GM21367 (cell line): ENCODE results near the gene FIGLA.

Source experiments
- ATAC-seq: cut with Tn5 transposase; IDR thresholded peaks from one replicate; pipeline ENCODE4 v1.9.1; 2021; ENCODE audit not compliant: unreplicated experiment

The FIGLA gene

DNA sequence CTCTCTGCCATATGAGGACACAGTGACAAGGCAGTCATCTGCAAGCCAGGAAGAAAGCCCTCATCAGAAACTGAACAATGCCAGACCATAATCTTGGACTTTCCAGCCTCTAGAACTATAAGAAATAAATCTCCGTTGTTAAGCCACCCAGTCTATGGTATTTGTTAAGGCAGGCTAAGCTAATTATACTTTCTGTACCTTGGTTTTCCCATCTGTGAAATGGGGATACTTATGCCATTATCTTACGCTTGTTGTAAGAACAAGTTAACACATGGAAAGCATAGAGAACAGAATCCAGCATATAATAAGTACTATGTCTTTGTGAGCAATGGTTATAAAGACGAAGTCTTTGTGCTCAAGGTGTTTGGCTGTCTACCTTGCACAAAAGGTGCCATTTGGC is 14.2 kb downstream of the FIGLA start:
- no peak for ATAC-seq

DNA sequence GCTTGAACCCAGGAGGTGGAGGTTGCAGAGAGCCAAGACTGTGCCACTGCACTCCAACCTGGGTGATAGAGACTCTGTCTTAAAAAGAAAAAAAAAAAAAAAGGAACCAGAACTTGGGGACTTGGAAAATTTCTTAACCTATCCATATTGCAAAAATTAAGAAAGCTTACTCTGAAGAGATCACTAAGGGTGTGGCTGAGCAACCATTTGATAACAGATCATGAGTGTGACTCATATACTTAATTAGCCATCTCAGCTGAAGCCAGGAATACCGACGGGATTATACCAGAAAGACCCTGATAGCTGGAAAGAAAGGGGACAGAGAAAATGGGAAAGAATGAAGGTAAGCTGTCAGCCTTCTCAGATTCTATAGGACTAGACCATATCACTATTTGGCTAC is 15.3 kb downstream of the FIGLA start:
- no peak for ATAC-seq

DNA sequence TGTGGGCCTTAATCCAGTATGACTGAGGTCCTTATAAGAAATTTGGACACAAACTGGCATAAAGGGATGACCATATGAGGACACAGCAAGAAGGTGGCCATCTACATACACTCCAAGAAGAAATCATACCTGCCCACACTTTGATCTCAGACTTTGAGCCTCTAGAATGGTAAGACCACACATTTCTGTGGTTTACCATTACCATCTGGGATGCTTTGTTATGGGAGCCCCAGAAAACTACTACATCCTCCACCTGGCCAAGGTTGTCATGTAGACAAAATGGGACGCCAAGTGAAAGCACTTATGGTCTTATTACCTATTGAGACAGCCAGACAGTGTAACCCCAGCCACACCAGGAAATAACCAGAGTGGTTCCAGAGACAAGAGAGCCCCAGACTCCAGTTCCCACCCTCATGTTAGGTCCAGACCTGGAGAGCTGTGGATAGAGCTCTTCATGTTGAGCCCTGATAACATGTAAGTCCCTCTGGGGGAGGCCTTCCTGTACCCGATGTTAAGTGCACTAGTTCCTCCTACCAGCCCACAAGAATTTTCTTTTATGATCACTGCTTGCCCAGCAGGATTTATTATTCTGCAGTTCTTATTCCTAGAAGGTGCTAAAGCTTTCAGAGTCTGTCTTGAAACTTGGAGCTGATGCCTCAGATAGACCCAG is 17.8 kb downstream of the FIGLA start:
- ATAC-seq = no peak

DNA sequence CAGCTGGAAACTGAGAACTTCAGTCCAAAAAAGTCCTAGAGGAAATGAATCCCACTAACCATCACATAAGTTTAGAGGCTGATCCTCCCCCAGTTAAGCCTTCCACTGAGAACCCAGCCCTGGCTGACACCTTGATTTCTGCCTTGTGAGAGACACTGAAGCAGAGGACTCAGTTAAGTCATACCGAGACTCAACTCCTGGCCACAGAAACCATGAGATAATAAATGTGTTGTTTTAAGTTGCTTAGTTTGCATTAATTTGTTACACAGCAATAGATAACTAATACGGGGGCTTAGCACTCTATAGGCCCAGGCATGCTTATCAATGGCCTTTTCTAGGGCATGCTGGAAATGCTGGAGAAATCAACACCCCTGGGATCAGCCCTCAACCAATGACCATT is 19.0 kb downstream of the FIGLA start:
- no peak for ATAC-seq

DNA sequence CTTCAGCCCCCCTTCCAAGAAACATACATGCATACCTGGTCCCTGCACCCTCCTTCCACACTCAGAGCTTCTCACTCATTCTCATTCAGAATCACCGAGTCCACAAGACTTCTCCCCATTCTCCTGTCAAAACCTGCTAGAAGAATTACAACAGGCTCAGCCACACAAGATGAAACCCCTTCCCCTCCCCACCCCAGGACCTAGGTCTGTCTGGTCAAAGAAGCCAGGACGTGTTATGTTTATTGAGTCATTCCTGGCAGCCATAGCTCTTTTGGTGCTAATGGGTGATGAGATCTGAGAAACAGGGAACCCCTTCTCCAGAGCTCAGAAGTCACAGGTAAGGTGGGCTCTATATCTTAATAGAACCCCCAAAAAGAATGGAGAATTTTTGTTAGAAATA is 21.0 kb downstream of the FIGLA start:
- ATAC-seq = no peak

DNA sequence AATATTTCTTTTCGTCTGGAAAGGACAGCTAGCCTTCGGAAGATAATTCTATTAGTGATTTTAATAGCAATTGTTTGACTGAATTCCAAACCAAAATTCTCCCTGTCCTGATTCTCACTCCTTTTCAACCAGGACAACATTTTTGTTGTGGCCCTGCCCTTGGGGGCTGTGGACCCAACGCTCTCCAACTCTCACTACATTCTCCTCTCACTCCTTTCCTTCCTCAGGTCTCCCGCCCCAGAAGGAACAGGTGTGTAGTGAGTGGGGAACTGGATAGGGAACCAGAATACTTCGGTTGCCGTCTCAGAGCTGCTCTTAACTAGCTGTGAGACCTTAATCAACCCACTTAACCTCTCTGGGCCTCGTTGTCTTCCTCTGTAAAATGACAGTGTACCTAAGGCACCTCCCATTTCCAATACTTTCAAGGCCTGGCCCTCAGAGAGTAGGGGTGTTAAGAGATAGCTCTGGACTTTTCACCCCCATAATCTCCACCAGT is 21.8 kb downstream of the FIGLA start:
- no peak for ATAC-seq

DNA sequence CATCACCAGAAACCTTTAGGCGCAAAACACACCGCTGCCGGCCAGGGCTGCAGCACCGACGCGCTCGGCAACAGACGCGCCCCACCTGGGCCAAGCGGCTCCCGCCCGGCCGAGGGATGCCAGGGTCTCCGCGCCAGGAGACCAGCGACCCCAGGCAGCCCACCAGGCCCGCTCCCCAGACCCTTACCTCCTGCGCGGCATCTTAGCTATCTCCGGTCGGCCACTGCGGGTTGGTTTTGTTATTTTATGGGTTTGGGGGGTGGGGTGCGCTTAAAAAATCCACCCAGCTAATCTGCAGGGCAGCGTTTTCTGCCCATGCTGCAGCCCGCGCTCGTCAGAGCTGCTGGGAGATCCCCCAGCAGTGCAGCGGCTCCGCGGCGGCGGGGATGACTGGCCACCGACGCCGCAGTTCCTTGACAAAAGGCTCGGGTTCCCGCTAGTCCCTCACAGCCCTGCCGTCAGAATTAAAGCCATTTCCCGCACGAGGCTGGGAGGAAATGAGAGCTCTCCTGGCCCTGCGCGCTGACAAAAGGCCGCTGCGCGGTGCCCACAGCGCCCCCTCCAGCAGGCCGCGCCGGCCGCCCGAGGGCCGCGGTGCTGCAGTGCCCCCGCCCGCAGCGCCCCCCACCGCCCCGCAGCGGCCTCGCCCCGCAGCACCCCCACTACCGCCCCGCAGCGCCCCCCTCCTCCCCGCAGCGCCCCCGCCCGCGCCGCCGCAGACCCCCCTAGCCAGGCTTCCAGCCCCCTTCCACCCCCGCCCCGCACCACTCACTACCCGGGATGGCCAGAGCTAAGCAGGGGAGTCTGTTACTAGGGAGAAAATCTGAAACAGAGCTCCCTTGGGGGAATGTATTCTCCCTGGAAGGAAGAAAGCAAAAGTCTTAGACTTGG is 22.5 kb downstream of the FIGLA start, which contains the start of gene ADD2:
ADD2 (minus strand) TSS at position 502 of the 891 bp plus-strand sequence. CDS start 61,792 bp downstream, outside the sequence.
- no peak for ATAC-seq

DNA sequence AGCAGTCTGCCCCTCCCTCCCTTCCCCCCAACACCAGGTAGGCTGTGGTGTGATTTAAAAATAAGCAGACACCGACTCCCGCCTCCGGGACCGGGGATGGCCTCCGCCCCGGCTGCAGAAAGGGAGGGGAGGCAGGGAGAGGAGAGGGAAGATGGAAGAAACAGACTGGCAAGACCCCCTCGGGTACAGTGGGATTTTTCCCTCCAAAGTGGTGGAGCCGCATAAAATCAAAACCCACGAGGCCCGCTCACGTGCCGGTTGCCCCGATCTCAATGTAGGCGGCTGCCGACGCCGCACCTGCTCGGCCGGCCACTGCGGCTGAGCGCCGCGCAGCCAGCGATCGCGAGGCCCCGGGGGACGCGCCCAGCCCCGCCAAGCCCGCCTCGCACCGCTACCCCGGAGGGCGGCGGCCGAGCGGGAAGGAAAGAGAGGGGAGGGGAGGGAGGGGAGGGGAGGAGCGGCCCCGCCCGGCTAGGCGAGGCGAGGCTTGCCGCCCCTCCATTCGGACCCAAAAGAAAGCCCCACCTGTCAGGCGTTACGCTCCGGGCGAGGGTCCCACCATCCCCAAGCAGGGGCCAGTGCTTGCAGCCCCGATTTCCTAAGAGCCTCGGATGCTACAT is 23.3 kb downstream of the FIGLA start:
- no peak for ATAC-seq

DNA sequence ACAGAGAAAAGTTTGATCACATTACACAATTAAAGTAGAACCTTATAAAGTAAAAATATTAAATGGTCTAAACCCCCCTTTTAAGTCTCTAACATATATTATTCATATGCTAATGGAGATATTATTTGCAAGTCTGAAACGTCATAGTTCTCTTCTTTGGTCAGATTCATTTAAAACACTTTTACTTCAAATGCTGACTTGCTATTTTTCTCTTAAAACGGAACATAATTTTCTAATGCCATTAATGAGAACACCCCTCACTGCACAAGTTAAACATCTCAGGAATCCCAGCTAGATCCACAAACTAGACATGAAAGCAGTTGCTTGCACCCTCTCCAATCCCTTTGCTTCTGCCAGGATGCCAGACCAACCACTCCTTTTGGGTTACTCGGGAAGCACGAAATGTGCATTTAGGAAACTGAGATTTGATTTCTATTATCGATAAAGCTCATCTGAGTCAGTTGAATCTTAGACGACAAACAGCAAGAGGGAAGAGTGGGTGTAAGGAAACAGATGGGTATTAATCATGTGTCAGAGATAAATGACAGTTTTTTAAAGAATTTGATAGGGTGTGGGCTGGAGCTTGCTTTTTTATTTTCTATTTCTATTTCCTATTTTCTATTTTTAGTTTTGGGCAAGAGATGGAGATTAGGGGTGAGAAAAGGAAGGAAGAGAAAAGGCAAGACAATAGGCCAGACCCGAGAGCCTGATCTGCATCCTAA is 23.9 kb downstream of the FIGLA start:
- no peak for ATAC-seq

DNA sequence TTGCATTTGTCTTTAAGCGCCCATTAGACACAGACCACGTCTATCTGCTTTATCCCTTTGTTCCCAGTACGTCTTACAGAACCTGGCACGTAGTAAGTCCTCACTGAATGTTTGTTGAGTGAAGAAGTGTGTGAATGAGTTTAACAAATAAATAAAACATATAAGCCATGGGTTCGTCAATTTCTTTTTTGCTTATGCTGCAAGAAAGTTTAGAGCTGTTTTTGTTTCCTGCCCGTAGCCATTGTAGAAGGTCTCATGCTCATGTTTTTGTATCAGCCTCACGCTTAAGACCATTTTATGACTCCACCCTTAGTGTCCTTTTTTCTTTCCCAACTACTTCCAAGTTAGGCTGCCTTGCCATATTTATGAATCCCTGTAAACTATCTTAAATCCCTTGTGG is 24.9 kb downstream of the FIGLA start:
- no peak for ATAC-seq

DNA sequence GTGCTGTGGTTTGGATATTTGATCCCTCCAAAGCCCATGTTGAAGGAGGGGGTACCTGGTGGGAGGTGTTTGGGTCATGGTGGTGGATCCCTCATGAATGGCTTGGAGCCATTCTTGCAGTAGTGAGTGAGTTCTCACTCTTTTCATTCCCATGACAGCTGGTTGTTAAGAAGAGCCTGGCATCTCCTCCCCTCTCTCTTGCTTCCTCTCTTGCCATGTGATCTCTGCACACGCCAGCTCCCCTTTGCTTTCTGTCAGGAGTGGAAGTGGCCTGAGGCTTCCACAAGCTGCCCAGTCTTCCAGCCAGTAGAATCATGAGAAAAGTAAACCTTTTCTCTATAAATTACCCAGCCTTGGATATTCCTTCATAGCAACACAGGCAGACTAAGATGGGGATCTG is 31.0 kb downstream of the FIGLA start:
- no peak for ATAC-seq

DNA sequence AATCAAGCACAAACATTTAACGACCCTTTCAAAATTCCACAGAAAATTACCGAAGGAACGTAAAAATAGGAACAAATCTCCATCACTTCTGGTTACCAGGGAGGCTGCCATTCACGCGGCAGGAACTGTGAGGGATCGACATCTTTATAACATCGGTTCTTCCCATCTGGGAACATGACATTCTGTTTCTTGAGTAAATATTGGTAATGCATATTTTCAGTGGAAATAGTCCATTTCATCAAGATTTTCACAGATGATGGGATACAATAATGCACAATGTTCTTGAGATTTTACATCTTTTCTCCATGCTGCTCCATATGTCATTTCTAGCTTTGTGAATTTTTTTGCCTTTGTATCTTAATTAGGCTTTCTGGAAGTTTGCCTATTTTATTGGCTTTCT is 32.5 kb downstream of the FIGLA start:
- ATAC-seq = no peak

DNA sequence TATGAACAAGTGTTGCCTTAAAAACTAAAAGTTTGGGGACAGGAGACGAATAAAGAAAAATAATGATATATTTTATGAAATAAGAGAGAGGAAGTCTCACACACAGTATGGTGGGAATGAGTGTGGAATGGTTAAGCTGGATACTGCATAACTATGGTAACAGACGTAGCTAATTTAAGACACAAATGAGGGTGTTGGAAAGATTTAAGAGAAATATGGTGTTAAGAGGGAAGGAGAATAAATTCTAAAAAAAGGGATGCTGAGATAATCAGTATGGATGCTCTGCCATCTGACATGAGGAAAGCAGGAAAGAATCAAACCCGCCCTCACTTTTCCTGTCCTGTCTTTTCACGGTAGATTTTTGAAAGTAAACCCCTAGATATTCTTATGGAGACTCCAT is 33.1 kb downstream of the FIGLA start:
- ATAC-seq = no peak

DNA sequence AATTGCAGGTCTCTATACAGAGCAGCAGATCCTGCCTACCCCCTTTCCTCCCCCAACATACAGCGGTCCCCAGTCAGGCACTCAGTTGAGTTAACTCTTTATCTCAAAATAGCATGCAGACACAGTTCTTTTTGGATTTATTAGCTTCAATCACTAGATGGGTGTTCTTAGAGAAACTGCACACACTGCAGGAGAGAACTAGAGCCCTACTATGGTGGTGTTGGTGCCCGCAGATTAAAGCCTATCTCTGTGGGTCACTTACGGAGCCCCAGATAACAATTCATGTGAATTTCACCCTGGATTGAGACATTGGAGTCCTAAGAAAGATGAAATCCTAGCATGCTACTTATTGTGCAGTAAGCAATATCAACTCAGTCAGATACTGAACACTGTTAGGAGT is 34.3 kb downstream of the FIGLA start:
- ATAC-seq = no peak

DNA sequence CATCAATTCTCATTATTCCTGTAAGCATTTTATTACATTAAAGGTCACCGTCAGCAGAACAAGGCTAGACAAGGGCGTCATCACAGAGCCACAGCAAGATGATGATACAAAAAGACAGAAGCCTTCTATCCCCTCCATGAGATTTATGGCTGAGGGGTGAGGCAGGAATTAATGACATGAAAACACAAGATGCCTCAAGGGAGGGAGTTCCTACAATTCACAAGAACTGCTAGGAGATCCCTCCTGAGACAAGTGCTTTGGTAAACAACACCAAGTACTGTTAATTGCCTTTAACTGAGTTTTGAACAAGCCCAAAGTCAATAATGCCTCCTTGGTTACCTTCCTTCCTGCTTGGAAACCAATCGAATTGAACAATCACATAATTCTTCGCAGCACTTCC is 36.5 kb downstream of the FIGLA start:
- ATAC-seq = no peak

DNA sequence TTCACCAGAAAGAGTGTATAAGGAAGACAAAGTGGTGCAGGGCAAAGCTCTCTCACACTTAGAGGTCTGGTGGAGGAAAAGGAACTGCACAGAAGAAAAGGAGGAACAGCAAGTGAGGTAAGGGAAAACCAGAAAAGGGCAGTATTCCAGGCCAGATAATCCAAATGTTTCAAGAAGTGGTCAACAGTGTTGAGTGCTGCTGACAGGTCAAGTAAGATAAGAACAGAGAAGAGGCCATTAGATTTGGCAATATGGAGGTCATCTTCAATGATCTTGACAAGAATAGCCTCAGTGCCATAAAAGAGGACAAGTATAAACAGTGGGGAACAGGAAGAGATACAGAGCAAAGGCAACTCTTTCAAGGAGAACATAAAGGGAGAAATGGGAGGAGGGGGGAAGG is 37.4 kb downstream of the FIGLA start:
- no peak for ATAC-seq

DNA sequence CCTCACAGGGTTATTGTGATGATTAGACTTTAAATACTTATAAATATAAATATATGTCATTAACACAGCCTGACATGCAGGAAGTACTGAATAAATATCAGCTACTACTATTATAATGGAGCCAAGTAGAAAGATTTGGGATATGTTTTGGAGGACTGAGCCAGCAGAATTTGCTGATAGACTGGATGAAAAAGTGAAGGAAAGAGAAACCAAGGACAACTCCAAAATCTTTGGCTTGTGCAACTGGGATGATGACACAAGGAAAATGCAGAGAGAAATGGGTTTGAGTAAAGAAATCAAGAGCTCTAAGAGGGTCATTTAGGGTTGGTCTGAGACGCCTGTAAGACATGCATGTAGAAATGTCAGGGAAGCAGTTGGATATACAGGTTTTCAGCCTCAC is 38.0 kb downstream of the FIGLA start:
- ATAC-seq = no peak

DNA sequence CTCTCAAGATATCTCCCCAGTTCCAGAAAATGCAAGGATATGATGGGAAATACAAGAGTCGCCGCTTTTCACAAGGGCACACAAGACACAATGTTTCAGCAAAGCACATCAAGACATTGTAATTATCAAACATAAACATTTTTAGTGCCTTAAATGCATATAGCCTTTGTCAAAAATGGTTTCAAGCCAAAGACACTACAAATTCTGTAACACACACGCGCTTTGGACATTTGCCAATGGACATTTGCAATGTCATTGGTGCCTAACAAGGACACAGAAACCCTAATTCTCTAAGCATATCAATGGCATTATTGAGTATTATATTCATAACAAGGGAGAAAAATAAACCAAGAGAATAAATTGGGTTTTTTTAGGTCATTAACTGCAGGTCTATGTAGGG is 38.6 kb downstream of the FIGLA start:
- ATAC-seq = no peak

DNA sequence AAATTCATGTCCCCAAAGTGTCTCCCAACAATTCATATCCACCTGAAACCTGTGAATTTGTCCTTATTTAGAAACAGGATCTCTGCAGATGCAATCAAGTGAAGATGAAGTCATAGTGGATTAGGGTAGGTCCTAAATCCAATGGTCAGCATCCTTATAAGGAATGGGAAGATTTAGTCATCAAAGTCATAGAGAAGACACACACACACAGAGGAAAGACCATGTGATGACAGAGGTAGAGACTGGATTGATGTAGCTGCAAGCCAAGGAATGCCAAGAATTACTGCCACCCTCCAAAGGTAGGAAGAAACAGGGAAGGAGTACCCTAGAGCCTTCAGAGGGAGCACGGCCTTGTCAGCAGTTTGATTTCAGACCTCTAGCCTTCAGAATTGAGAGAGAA is 40.1 kb downstream of the FIGLA start:
- no peak for ATAC-seq

DNA sequence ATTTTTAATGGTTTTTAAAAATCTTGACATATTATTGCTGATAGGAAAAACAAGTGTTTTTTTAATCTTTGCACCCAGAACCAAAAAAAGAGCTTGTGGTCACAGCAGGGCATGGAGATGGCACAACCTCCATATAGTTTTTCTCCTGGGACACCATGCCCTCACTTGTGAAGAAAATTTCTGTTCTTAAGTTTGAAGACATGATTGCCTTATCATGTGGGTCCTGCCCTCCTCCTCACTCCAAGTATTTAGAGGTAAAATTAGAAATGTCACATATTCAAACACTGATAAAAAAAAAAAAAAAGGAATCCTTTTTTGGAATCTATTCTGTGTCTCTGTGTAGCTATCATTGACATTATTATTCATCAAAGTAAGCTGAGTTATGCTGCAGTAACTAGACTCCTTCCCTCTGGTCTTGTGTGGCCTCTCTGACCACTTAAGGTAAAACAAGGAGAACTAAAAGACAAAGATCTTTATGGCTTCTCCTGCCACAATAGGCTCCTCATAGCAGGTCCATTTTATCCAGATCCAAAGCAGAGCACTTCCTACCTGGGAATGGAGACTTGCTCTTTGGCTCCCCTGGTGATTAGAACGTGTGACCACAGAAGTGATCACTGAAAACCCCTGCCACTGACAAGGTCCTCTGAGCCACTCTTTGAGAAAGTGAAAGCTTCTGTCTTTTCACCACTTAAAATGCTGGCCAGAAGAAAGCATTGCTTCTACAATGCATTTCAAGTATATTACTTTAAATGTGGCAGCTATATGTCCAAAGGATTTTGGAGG is 42.2 kb downstream of the FIGLA start:
- no peak for ATAC-seq
